OCI-LY7 (cell line): Measurements from ENCODE around the gene CDC42BPB. TPM values are rescaled to one million over a fixed set of nuclear protein-coding genes. Genes with fewer than 3 reads are reported as not detected.

ENCODE experiments used
- BruUV-seq: library from RNA; stranded (reverse); fragments of 400-500 nt; replicated peaks from 2 replicates; lab custom pipeline; 2021; lab: Mats Ljungman, UMichigan
- CTCF ChIA-PET: fragments of 300-600 bp; sonication (Branson Sonifier 250); formaldehyde crosslinking; loops from one replicate; lab custom pipeline; 2022; ENCODE audit warnings: antibody characterized with exemption; ENCODE audit not compliant: unreplicated experiment; lab: Charles Lee
- POLR2A ChIA-PET: fragments of 300-600 bp; sonication (Branson Sonifier 250); formaldehyde crosslinking; loops from one replicate; lab custom pipeline; 2022; ENCODE audit warnings: antibody characterized with exemption; lab: Charles Lee
- DNase-seq: peaks from one replicate; pipeline ENCODE4 v3.0.0-alpha.2; 2015; ENCODE audit warnings: low spot score
- H2AFZ ChIP-seq: fragments of 200-600 bp; sonication (generic), shearing (Covaris generic); 2 replicates; pipeline ENCODE4 v1.6.1; 2014; ENCODE audit warnings: mild to moderate bottlenecking, antibody characterized with exemption, low read length, moderate library complexity
- H3K27ac ChIP-seq: fragments of 200-600 bp; sonication (generic); 2 replicates; pipeline ENCODE4 v1.5.1; 2014; ENCODE audit warnings: mixed run types, low read depth, mild to moderate bottlenecking, moderate library complexity, low read length, inconsistent platforms; ENCODE audit not compliant: poor library complexity, severe bottlenecking
- H3K36me3 ChIP-seq: fragments of 200-600 bp; sonication (generic); 2 replicates; pipeline ENCODE4 v1.6.1; 2014; ENCODE audit warnings: mild to moderate bottlenecking, antibody characterized with exemption, low read length, moderate library complexity, mixed read lengths; ENCODE audit not compliant: insufficient read depth
- H3K4me1 ChIP-seq: fragments of 200-600 bp; sonication (generic); 2 replicates; pipeline ENCODE4 v1.5.1; 2014; ENCODE audit warnings: mild to moderate bottlenecking, low read length; ENCODE audit not compliant: insufficient read depth, poor library complexity, severe bottlenecking
- H3K4me2 ChIP-seq: fragments of 200-600 bp; sonication (generic); 2 replicates; pipeline ENCODE4 v1.6.1; 2014; ENCODE audit warnings: mild to moderate bottlenecking, low read length
- H3K4me3 ChIP-seq: fragments of 200-600 bp; sonication (generic); 2 replicates; pipeline ENCODE4 v1.5.1; 2014; ENCODE audit warnings: mild to moderate bottlenecking, low read depth, low read length; ENCODE audit not compliant: poor library complexity, severe bottlenecking
- H3K79me2 ChIP-seq: fragments of 200-600 bp; sonication (generic); 2 replicates; pipeline ENCODE4 v1.6.1; 2016; ENCODE audit warnings: low read depth, mild to moderate bottlenecking, low read length, moderate library complexity, mixed read lengths; ENCODE audit not compliant: insufficient read depth
- H3K9me2 ChIP-seq: fragments of 200-600 bp; sonication (generic); 2 replicates; pipeline ENCODE4 v1.6.1; 2016; ENCODE audit warnings: mild to moderate bottlenecking, low read length, mixed read lengths; ENCODE audit not compliant: insufficient read depth
- H3K9me3 ChIP-seq: fragments of 200-600 bp; sonication (generic); 2 replicates; pipeline ENCODE4 v1.6.1; 2014; ENCODE audit warnings: mild to moderate bottlenecking, mixed run types, low read length, mixed read lengths
- H4K20me1 ChIP-seq: fragments of 200-600 bp; sonication (generic); 2 replicates; pipeline ENCODE4 v1.6.1; 2014; ENCODE audit warnings: mild to moderate bottlenecking, antibody characterized with exemption, low read length, moderate library complexity, mixed read lengths; ENCODE audit not compliant: insufficient read depth
- EZH2phosphoT487 ChIP-seq: fragments of 200-600 bp; sonication (generic); IDR thresholded peaks from 2 replicates; pipeline ENCODE4 v1.6.1; 2018; ENCODE audit warnings: low read depth, borderline replicate concordance, mild to moderate bottlenecking, mixed run types, antibody characterized with exemption, low read length, moderate library complexity, mixed read lengths
- intact Hi-C: fragments of 100-400 bp; cut with micrococcal nuclease; formaldehyde crosslinking; loops from one replicate; pipeline ENCODE4 v1.10.0; 2022; ENCODE audit not compliant: unreplicated experiment
- total RNA-seq, 2 experiments: library from RNA; depleted of rRNA in 1 of 2; stranded (reverse); fragments of >200 nt in 1 of 2; shearing (Covaris generic) in 1 of 2; gene quantifications; 2 replicates each; pipeline ENCODE4 v1.2.3, GENCODE V29; 2014 to 2022
- TF ChIP-seq, protein P1 (sequence below): fragments of 200-600 bp; sonication (generic); conservative IDR thresholded peaks from 2 replicates; pipeline ENCODE4 v1.5.1; 2014; ENCODE audit warnings: mild to moderate bottlenecking, antibody characterized with exemption, low read length, moderate library complexity, mixed read lengths

The CDC42BPB gene
- total RNA-seq, 2 experiments from 2014 or later = 0.03 to 0.46 TPM

DNA sequence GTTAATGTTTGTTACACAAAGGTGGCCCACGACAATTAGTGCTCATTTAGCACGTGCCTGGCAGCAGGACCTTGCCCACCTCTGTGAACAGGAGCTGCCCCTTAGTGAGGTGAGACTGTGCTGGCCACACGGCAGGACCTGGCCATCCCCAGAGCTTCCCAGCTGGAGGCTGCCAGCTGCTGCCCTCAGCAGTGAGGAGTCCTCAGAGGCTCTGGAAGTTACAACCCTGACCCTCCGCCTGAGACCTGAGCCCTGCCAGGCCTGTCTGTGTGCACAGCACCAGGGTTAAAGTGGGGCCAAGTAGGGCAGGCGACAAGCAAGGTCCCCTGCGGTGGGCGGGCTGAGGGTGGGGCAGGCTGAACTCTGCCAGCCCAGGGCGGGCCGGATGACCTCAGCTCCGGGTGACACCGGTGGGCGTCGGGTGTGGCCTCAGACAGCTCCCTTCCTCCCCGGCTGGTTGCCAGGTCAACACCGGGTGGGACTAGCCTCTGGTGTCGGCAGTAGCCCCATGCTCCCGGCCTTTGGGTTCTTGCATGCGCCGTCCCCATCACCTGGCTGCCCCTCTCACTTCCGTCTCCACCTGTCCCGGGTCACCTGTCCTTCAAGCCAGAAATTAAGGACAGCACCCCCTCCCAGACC is 17.5 kb upstream of the CDC42BPB start:
- intact Hi-C loops = loop anchor here (1.0 kb wide), 1 partner anchor 218 kb away; no protein-coding TSS in a partner anchor

GRCh38 chr14:103073876-103074728 is 16.8 kb upstream of the CDC42BPB start:
- H3K4me3 ChIP-seq = no peak overlapping the region

More for the DNA sequence above, 17.5 kb upstream of the CDC42BPB start:
- H3K36me3 ChIP-seq = no peaks in the 10 kb centered on the region
- POLR2A ChIA-PET = interaction anchor here (0.5 to 0.6 kb wide), 2 partner anchors 108 to 362 kb away, joined by 3 to 4 read pairs; no protein-coding TSS in a partner anchor
- no peaks in the 10 kb centered on the region for H3K9me3 ChIP-seq
- H3K9me2 ChIP-seq = no peaks in the 10 kb centered on the region
- DNase-seq = no peak
- CTCF ChIA-PET = interaction anchor here (0.6 to 1.0 kb wide), 2 partner anchors 12 to 357 kb away, joined by 3 read pairs; no protein-coding TSS in a partner anchor
- peaks cover 4% of the 10 kb centered on the region for H3K4me1 ChIP-seq
- H2AFZ ChIP-seq = peak overlapping the region; percentile 59; the same call in 1 of the 2 replicates
- no peak overlapping the region for H3K27ac ChIP-seq
- H3K79me2 ChIP-seq = no peaks in the 10 kb centered on the region
- BruUV-seq = no TSS peak
- no peak for TF ChIP-seq EZH2phosphoT487
- TF ChIP-seq, protein P1, sequence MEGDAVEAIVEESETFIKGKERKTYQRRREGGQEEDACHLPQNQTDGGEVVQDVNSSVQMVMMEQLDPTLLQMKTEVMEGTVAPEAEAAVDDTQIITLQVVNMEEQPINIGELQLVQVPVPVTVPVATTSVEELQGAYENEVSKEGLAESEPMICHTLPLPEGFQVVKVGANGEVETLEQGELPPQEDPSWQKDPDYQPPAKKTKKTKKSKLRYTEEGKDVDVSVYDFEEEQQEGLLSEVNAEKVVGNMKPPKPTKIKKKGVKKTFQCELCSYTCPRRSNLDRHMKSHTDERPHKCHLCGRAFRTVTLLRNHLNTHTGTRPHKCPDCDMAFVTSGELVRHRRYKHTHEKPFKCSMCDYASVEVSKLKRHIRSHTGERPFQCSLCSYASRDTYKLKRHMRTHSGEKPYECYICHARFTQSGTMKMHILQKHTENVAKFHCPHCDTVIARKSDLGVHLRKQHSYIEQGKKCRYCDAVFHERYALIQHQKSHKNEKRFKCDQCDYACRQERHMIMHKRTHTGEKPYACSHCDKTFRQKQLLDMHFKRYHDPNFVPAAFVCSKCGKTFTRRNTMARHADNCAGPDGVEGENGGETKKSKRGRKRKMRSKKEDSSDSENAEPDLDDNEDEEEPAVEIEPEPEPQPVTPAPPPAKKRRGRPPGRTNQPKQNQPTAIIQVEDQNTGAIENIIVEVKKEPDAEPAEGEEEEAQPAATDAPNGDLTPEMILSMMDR = no peak
- peak overlapping the region; percentile 60 for H3K4me3 ChIP-seq
- H4K20me1 ChIP-seq = no peaks in the 10 kb centered on the region
- H3K4me2 ChIP-seq = peak overlapping the region; percentile 78

More at GRCh38 chr14:103073876-103074728, 16.8 kb upstream of the CDC42BPB start:
- Histone ChIP-seq H3K36me3 (no peaks in the 10 kb centered on the region), H3K27ac (no peak overlapping the region), H3K4me1 (peaks cover 4% of the 10 kb centered on the region), H2AFZ (no peak overlapping the region), H3K79me2 (no peaks in the 10 kb centered on the region), H3K9me3 (no peaks in the 10 kb centered on the region), H3K4me2 (no peak overlapping the region), H4K20me1 (no peaks in the 10 kb centered on the region), H3K9me2 (no peaks in the 10 kb centered on the region)
- TF ChIP-seq, protein P1 = no peak
- CTCF ChIA-PET = interaction anchor here (1.0 kb wide), 1 partner anchor 12 kb away, joined by 3 read pairs; no protein-coding TSS in a partner anchor
- POLR2A ChIA-PET = interaction anchor here (0.5 kb wide), 1 partner anchor 109 kb away, joined by 3 read pairs; no protein-coding TSS in a partner anchor
- BruUV-seq = no TSS peak
- DNase-seq = no peak
- intact Hi-C loops = no loop called here
